ENCODE results near the gene MUC2.

The MUC2 gene

DNA sequence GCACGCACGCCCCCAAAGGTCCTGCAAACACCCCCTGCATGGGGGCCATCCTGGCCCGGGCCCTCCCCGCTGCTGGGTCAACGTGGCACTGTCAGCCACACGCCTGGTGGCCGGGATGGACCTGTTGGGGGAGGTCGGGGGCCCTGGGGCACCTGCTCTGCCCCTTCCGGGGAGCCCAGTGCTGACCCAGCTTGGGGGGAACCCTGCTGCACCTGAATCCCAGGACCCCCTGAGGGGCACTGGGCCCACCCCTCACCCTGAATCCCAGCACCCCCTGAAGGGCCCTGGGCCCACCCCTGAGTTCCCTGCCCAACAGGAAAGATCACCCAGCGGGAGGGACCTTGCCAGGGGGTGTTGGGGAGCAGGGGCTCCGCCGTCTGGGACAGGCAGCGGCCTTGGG lies 37.7 kb upstream of the MUC2 start:
- DNase-seq (ENCODE audit: low read depth in 2 of 2), result no peak

- DNase-seq (ENCODE audit: low read depth in 2 of 2), result no peak
Measured at GRCh38 chr11:1037506-1038055, 37.1 kb upstream of the MUC2 start.

- no peak for DNase-seq (ENCODE audit: low read depth in 2 of 2)
Measured at GRCh38 chr11:1038361-1038760, 36.3 kb upstream of the MUC2 start.

- DNase-seq (ENCODE audit: low read depth in 2 of 2), result no peak
Measured at GRCh38 chr11:1038921-1039320, 35.8 kb upstream of the MUC2 start.

- DNase-seq (ENCODE audit: low read depth in 2 of 2), result no peak
Measured at GRCh38 chr11:1039481-1040427, 34.9 kb upstream of the MUC2 start.

DNA sequence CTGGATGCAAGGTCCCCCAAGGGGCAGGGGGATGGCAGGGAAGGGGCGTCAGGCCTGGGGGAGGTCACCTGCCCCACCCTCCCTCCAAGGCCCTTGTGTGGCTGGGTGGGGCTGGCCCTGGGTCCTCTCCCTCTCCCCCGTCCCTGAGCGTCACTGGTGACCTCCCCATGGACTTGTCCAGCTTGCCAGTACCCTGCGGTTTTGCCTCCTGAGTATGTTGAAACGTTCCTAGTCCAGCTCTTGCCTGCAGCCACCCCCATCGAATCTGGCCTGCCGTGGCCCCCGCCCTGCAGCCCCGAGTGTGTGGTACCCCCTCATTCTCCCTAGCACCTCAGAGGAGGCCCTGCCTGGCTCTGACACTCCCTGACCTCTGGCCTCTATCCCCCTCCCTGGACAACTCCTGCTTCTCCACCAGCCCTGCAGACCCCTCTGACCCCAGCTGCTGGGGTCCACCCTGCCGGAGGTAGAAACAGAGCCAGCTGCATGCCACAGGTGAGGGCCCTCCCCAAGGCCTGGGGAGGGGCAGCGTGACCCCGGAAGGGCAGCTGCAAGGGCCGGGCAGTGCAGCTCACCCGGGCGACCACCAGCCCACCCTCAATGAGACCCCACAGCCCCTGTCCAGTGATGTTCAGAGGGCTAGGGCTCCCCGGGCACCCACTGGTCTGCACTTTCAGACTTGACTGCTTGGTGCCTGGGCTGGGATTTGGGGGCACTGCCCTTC lies 34.1 kb upstream of the MUC2 start:
- DNase-seq (ENCODE audit: low read depth in 2 of 2), result no peak

GRCh38 chr11:1041149-1041467 lies 33.6 kb upstream of the MUC2 start:
- DNase-seq (ENCODE audit: low read depth in 2 of 2), result no peak

DNA sequence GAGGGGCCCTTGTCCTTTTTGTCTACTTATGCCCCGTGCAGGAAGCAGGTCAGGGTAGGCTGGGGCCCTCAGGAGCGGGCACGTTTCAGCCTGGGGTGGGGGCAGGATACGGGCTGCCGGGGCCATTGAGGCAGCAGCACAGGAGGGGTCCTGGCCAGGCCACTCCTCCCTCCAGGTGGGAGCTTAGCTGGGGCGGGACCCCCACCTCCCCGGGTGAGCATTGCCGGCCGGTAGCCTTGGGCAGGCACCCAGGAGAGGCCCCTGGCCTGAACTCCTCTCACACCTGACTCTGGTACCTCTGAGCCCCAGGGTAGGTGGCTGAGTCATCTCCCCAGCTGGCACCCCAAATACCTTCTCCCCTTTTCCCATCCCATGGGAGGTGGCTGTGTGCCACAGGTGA lies 33.2 kb upstream of the MUC2 start:
- DNase-seq (ENCODE audit: low read depth in 2 of 2), result no peak

GRCh38 chr11:1041936-1042608 lies 32.6 kb upstream of the MUC2 start:
- DNase-seq (ENCODE audit: low read depth in 2 of 2), result no peak

- no peak for DNase-seq (ENCODE audit: low read depth in 2 of 2)
Measured at GRCh38 chr11:1042626-1043562, 31.8 kb upstream of the MUC2 start.

GRCh38 chr11:1043563-1044096 lies 31.0 kb upstream of the MUC2 start:
- no peak for DNase-seq (ENCODE audit: low read depth in 2 of 2)

DNA sequence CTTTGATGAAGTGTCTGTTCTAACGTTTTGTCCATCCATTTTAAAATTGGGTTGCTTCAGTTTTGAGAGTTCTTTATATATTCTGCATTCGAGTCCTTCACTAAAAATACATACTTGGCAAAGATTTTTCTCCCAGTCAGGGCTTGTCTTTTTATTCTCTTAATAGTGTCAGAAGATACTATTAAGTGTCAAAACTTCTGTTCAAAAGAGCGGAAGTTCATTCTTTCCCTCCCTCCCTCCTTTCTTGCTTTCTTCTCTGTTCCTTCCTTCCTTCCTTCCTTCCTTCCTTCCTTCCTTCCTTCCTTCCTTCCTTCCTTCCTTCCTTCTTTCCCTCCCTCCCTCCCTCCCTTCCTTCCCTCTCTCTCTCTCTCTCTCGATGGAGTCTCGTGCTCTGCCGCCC lies 30.5 kb upstream of the MUC2 start:
- DNase-seq (ENCODE audit: low read depth in 2 of 2), result no peak

DNA sequence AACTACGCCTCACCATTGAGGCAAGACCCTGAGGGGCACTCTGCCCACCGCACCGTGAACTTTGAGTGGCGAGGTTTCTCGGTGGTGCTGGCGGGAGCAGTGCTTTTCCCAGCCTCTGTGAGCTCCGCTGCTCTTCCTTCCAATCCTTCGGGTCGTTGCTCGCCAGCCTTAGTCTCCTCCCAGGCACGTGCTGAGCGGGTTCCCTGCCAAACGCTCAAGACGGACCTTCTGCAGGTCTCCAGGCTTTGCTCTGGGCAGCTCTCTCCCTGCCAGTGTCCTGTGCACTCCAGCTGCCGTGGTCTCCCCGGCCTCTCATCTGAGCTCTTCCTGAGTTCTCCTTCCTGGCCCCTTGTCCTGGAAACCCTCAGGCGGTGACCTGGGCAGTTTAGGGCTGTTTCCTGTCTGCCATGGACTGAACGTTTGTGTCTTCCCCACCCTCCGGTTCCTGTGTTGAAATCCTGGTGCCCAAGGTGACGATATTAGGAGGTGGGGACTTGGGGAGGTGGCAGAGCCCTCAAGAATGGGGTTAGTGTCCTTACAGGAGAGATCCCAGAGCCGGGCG lies 27.0 kb upstream of the MUC2 start:
- DNase-seq (ENCODE audit: low read depth in 2 of 2), result no peak

GRCh38 chr11:1048375-1049070 lies 26.2 kb upstream of the MUC2 start:
- no peak for DNase-seq (ENCODE audit: low read depth in 2 of 2)

GRCh38 chr11:1049071-1049405 lies 25.6 kb upstream of the MUC2 start:
- DNase-seq (ENCODE audit: low read depth in 2 of 2), result no peak

GRCh38 chr11:1049431-1049891 lies 25.2 kb upstream of the MUC2 start:
- DNase-seq (ENCODE audit: low read depth in 2 of 2), result no peak

DNA sequence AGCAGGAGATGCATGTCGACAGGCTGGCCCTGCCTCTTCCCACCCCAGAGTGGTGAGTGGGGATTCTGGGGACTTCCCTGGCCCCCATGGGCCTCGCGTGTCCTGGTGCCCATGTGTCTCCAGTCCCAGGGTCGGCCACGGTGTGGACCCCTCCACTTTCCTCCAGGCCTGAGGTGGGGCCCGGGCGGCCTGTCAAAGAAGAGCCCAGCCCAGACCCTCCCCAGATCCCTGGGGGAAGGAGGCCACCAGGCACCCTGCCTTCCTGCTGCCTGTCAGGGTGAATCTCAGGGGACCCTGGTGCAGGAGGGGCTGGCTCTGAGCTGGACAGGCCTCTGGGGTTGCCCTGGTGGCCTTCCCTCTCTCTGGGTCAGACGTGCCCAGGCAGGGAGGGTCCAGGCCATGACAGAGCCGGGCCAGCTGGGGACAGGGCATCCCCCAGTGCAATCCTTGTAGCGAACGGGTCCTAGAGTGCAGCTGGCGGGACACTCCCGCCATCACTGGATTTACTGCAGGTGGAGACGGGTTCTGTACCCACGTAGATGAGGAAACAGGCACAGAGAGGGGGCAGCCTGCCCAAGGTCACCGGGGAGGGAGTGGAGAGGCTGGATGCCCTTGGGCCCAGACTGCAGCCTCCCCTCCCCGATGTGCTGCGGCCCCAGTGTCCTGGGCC lies 24.6 kb upstream of the MUC2 start:
- DNase-seq (ENCODE audit: low read depth in 2 of 2), result no peak

GRCh38 chr11:1050581-1051355 lies 23.9 kb upstream of the MUC2 start:
- DNase-seq (ENCODE audit: low read depth in 2 of 2), result peak; percentile 12 to 31

Data from activated CD8-positive, alpha-beta memory T cell treated with anti-CD3 and anti-CD28 coated beads for 4 hours (primary cell).